PFSK-1 (cell line): Measurements from ENCODE around the gene PYGO2.

Experiments
- POLR2AphosphoS5 ChIP-seq: IDR thresholded peaks from 2 replicates; pipeline ENCODE4 v1.6.1; 2012; ENCODE audit warnings: low read depth, mild to moderate bottlenecking, control low read depth, low read length, moderate library complexity
- SIN3A ChIP-seq: IDR thresholded peaks from 2 replicates; pipeline ENCODE4 v1.6.1; 2012; ENCODE audit warnings: mild to moderate bottlenecking, low read length, moderate library complexity, borderline replicate concordance; ENCODE audit not compliant: insufficient read depth
- TF ChIP-seq, protein P1 (sequence below), 2 experiments: IDR thresholded peaks; 2 replicates each; pipeline versions ENCODE4 v1.6.1 to v1.8.0; 2011 to 2012; ENCODE audit warnings: low read depth in 2 of 2, low read length in 2 of 2, control low read depth in 1 of 2, inconsistent platforms in 1 of 2, mild to moderate bottlenecking in 1 of 2, moderate library complexity in 1 of 2; ENCODE audit not compliant: insufficient read depth in 1 of 2

DNA sequence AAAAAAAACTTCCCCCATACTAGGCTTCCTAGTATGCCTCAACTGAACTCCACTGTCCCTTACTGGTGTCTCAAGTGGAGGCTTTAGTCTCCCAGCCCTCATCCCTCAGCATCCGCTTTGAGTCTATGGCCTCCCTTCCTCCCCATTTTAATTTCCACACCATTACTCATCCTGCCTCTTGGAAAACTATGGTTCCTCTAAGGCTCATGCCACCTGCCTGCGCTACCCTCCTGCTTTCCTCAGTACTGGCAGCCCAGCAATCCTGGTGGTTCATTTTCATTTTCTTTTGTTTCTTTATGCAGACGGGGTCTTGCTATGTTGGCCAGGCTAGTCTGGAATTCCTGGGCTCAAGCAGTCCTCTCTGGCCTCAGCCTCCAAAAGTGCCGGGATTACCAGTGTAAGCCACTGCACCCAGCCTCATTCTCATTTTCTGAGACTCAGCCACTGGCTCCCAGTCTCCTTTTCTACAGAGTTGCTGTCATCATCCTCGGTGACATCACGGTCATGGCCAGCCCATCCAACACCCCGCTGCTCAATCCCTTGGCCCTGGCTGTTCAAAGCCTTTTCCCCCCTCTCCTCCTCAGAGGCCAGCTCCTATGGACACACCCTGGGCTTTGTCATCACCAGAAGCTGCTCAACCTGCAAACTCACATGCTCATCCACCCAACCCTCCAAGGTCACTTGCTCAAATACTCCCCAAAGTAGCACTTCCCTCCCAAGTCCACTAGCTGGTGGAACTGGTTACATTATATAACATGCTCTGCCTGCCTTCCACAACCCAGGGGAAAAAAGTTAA lies 22.8 kb downstream of the PYGO2 start:
- TF ChIP-seq POLR2AphosphoS5 (no peak), SIN3A (no peak)
- TF ChIP-seq, protein P1, sequence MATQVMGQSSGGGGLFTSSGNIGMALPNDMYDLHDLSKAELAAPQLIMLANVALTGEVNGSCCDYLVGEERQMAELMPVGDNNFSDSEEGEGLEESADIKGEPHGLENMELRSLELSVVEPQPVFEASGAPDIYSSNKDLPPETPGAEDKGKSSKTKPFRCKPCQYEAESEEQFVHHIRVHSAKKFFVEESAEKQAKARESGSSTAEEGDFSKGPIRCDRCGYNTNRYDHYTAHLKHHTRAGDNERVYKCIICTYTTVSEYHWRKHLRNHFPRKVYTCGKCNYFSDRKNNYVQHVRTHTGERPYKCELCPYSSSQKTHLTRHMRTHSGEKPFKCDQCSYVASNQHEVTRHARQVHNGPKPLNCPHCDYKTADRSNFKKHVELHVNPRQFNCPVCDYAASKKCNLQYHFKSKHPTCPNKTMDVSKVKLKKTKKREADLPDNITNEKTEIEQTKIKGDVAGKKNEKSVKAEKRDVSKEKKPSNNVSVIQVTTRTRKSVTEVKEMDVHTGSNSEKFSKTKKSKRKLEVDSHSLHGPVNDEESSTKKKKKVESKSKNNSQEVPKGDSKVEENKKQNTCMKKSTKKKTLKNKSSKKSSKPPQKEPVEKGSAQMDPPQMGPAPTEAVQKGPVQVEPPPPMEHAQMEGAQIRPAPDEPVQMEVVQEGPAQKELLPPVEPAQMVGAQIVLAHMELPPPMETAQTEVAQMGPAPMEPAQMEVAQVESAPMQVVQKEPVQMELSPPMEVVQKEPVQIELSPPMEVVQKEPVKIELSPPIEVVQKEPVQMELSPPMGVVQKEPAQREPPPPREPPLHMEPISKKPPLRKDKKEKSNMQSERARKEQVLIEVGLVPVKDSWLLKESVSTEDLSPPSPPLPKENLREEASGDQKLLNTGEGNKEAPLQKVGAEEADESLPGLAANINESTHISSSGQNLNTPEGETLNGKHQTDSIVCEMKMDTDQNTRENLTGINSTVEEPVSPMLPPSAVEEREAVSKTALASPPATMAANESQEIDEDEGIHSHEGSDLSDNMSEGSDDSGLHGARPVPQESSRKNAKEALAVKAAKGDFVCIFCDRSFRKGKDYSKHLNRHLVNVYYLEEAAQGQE (IDR thresholded peaks at IDR 0.05; ENCODE audit: insufficient read depth in 1 of 2, low read depth in 2 of 2, low read length in 2 of 2), result no peak
